GM10266 (cell line): ENCODE results near the gene RPUSD4.

ENCODE experiments used
- DNase-seq: peaks from one replicate; pipeline ENCODE4 v3.0.0; 2012; ENCODE audit errors: extremely low spot score
- TF ChIP-seq, protein P1 (sequence below): IDR thresholded peaks from 2 replicates; pipeline ENCODE4 v1.5.1; 2012; ENCODE audit warnings: mild to moderate bottlenecking, low read depth; ENCODE audit not compliant: control insufficient read depth, insufficient read depth; ENCODE audit errors: missing control alignments

The RPUSD4 gene

DNA sequence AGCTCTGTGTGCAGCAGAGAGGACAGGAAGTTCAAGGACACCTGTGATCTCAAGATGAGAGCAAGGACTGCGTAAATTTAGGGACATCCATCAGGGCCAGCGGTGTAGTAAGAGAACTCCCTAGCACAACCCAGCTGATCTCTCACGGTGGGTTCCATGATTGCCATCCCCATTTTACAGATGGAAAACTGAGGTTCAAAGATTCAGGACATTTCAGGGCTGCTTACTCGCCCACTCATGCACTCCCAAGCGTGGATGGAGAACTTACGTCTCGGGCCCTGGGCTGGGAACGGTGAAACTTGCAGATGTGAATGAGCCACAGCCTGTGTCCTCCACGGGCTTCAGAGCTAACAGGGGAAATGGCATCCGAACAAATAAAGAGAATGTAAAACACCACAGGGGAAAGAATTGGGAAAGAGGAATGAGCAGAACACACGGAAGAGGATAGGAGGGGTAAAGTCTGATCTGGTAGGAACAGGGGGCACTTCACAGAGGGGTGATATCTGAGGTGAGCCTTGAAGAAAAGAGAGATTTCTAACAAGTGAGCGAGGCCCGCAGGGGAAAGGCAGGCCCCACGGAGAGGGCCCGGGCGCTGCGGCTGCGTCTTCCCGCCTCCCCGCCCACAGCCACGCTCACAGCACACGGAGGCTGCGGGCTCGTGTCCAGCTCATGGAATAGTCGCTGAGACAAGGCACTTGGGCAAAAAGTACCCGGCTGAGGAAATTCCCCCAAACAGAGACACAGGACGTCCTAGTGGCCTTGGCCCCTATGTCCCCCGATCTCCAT, 55.9 kb downstream of the RPUSD4 start:
- TF ChIP-seq, protein P1, sequence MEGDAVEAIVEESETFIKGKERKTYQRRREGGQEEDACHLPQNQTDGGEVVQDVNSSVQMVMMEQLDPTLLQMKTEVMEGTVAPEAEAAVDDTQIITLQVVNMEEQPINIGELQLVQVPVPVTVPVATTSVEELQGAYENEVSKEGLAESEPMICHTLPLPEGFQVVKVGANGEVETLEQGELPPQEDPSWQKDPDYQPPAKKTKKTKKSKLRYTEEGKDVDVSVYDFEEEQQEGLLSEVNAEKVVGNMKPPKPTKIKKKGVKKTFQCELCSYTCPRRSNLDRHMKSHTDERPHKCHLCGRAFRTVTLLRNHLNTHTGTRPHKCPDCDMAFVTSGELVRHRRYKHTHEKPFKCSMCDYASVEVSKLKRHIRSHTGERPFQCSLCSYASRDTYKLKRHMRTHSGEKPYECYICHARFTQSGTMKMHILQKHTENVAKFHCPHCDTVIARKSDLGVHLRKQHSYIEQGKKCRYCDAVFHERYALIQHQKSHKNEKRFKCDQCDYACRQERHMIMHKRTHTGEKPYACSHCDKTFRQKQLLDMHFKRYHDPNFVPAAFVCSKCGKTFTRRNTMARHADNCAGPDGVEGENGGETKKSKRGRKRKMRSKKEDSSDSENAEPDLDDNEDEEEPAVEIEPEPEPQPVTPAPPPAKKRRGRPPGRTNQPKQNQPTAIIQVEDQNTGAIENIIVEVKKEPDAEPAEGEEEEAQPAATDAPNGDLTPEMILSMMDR: no peak
- no peak for DNase-seq

DNA sequence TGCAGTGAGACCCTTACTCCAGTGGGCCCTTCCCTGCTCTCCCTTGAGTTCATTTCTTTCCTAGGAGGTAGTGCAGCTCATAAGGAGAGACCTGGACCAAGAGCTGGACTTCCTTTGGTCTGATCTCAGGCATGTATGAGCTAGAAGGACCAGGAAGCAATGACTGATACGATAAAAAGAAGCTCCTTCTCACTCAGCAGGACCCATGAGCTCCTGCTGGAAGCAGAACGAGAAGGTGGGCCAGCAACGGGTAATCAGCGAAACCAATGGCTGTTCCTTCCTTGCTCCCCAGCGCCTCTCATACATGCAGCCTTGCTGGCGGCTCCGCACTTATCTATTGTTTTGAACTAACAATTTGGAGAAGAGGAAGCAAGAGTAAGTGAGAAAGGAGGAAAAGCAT, 56.8 kb downstream of the RPUSD4 start:
- no peak for DNase-seq
- TF ChIP-seq, protein P1: no peak

DNA sequence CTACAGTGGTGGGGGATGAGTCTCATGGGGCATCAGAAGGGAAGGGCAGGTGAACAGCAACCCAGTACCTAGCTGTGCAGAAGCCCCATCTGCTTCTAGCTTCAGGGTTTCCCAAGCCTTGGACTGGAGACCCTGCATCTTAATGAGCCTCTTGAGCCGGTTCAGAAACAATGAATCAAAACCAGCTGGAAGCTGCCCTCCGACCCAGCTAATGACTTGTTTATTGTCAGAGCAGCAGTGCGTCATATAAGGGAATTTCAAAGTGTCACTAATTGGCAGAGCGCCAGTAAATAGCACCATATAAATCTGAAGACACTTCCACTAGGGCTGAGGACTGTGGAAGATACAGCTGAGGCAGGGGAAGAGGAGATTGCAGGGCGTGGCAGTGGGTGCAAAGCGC, 57.5 kb downstream of the RPUSD4 start:
- no peak for DNase-seq

DNA sequence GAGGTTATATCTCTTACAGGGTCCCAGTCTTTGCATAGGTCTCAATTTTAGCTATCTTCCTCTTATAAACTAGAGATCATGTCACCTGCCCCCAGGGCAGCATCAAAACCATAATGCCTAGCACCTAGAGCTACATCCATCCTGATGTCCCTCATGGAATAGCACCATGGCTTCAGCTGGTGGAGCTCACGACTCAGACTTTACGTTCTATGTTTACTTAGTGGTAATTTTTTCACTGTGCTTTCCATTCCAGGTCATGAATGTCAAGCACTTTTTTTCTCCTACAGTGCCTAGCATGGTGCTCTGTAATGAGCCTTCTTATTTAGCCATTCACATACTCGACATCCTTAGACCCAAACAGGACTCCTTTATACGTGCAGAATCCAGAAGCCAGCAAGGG, 58.4 kb downstream of the RPUSD4 start:
- no peak for DNase-seq
- TF ChIP-seq, protein P1: no peak

More for the DNA sequence above, 57.5 kb downstream of the RPUSD4 start:
- TF ChIP-seq, protein P1: no peak

DNA sequence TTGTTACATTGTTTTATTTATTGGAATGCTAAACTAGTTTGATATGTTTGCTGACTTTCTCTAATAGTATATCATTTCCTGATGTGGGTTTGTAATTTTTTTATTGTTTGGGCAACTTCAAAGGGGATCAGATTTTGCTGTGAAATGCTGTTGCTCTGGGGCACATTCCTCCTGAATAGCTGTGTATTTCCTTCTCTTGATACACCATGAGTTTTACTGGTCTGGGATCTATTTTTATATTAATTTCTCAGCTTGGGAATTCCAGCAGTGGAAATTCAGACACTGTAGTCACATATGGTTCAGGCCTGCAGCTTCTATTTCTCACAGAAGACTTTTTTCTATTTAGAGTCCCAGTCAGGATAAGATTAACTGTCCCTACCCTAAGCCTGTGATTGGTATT, 58.9 kb downstream of the RPUSD4 start:
- TF ChIP-seq, protein P1: no peak
- no peak for DNase-seq

- DNase-seq: no peak
- TF ChIP-seq, protein P1: no peak
These were observed 59.3 kb downstream of the RPUSD4 start for GRCh38 chr11:126152152-126152551.
